RKO (cell line): Measurements from ENCODE around the gene PRKN.
"Not testable (repeated sequence)": the region's sequence is repeated elsewhere in the genome, so short reads cannot be mapped to it uniquely, and the experiment has no call there.

Experiments used
- DNase-seq: peaks from one replicate; pipeline ENCODE4 v3.0.0-alpha.2; 2016; ENCODE audit warnings: low spot score

Gene PRKN

DNA sequence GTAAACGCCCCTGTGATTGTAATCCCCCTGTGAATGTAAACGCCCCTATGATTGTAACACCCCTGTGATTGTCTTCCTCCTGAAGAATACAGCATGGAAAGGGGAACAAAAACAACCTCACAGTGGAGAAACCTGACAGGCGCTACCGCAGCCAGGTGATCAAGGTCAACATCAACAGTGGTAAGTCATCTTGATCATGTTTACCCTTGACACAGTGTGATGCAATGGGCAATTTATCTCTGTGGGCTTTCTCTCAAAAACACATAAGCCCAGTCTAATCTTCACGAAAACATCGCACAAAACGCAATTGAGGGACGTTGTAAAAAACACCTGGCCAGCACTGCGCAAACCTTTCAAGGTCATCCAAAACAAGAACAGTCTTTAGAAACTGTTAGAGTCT lies 277.2 kb downstream of the PRKN start:
- no peak for DNase-seq

DNA sequence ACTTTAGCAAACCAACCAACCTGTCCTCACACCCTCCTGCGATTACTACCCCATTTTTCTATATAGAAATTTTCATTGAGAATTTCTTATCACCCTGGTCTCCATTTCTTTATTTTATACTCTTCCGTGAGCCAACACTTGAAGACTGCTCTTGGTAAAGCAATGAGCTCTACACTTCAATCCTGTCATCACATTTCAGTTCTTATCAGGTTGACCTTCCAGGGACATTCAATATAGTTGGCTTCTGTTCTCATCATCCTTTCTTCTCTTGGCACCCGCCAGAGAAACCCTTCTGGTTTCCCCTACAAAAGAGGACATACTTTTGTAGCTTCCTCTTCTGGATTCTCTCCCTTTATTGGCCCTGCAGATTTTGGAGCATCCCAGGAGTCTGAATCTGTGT lies 279.3 kb downstream of the PRKN start:
- no peak for DNase-seq

DNA sequence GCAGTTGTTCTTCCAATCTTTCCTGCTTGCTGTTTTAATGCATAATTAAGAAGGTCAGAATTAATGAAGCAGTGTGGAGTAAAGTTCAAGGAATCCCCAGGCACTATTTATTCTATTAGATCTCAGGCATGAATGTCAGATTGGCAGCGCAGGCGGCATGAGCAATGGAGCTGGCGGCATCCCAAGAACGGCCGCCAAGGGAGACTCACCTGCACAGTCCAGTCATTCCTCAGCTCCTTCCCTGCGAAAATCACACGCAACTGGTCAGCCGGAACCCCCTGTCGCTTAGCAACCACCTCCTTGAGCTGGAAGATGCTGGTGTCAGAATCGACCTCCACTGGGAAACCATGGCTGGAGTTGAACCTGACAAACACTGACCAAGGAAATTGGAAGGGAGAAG lies 284.5 kb downstream of the PRKN start:
- DNase-seq = no peak

DNA sequence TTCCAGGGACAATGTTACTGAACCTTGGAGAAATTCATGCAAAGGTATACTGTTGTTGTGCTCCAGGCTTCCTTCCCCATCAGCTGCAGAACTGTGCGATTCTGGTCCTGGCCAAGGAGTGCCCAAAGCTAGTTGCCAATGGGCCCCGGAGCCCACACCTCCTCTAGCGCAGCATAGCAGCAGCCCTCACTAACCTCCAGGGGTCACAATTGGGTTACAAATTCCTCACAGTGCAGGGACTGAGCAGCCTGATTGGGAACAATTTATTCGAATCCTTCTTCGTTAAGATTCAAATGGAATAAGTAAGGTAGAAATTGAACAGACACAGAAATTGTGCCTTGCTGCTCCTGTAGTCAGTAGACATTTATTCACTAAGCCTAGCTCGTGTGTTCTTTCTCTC lies 284.9 kb downstream of the PRKN start:
- DNase-seq = no peak

DNA sequence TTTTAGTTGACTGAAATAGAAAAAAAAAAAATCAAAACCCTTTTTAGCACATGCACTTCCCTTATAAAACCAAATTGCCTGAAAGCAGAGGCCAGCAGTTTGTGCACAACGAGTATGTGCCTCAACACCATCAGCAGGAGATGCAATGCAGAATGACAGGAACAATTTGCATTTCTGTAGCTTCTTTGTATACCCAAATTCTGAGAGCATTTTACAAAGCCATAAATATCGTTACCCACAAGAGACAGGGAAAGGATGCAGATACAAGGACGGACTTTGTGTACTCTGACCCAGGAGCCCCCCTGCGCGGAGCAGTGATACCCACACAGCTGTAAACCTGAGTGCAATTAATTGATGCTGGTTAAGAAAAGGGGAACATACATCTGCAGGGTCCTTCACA lies 285.6 kb downstream of the PRKN start:
- no peak for DNase-seq

DNA sequence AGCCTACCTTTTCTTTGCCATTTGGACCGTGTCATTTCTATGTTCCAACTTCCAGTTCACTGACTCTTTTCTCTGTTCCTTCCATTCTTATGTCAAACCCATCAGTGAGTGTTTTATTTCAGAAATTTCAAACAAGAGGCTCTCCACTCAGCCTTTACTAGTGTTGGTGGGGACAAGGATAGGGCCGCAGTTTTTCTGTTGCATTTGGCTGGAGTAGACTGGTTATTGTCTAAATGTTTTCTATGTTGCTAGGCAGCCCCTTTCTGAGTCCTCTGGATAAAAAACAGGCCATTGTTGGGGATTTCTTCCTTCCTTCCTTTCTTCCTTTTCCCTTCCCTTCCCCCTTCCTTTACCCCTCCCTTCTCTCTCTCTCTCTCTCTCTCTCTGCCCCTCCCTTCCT lies 288.6 kb downstream of the PRKN start:
- DNase-seq = no peak

DNA sequence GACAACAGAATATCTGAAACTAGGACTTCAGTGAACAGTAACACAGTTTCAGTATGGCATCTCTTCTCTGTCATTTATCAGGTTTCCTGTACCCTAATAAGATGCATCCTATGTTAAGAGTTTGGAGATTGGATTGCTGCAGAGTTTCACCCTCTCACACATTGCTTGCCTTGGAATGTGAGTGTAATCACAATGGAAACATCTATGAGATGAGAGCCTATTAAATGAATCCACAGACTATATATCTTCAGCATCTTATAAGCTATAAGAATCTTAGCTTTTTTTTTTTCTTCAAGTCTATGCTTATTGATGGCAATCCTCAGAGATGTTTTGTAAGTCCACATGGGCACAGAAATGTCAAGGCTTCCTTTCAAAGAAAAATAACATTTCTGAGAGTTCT lies 292.5 kb downstream of the PRKN start:
- no peak for DNase-seq

DNA sequence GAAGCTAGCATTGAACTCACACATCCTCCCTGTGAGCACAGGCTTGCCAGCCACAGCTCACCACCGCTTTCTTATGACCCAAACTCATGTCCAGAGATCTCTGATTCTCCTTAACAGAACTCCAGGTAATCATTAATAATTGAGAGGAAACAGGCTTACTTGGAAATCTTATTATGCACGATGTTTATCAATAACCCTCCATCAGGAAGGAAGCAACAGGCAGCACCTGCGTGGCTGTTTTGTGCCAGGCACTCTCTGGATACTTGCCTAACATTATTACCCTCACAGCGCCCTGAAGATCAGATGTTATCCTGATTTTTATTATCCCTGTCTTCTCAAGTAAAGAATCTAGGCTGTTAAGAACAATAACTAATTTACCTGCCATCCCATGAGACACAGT lies 306.6 kb downstream of the PRKN start:
- DNase-seq = no peak

DNA sequence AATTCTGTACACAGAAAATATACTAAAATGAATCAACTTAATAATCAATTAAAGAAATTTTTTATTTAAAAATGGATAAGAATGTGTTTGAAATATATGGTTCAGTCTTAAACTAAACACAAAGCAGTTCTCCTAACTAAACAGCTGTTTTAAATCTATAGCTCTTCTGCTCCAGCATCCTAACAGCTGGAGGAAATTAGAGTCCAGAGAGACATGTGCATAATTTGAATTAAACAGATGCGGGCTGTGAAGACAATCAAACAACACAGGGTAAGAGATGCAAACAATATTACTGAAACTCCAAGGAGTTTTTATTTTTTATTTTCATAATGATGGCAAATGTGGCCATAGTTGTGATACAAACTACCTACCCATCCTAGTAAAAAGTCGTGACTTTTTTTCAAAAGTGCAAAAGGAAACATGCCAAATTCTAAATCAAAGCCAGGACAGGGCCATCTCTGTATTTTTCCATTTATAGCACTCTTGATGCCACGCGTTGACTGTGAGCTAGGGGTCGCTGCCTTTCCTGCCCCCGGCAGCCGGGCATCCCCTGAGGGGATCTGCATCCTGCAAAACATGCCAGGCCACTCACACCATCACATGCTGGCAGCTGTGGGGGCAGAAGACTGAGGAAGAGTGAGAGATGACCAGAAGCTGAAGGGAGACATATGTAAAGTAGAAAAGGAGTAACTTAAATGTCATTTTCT lies 310.6 kb downstream of the PRKN start:
- DNase-seq = no peak

DNA sequence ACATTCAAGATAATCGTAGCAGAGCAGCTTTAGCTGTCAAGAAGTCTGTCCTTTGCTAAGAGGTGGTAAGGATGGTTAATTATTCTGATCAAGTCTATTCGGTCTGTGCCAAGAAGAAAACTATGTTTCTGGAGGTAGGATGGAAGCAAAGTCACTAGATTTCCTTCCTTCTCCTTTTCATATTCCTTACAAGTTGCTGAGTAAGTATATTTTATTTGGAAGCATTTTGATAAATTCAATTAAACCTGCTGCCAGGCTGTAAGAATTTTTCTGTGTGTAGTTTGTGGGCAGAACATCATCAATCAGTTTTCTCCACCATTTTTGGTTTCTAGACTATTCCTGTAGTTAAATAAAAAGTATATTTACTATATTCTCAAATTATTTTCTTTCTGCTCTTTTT lies 311.3 kb downstream of the PRKN start:
- no peak for DNase-seq

DNA sequence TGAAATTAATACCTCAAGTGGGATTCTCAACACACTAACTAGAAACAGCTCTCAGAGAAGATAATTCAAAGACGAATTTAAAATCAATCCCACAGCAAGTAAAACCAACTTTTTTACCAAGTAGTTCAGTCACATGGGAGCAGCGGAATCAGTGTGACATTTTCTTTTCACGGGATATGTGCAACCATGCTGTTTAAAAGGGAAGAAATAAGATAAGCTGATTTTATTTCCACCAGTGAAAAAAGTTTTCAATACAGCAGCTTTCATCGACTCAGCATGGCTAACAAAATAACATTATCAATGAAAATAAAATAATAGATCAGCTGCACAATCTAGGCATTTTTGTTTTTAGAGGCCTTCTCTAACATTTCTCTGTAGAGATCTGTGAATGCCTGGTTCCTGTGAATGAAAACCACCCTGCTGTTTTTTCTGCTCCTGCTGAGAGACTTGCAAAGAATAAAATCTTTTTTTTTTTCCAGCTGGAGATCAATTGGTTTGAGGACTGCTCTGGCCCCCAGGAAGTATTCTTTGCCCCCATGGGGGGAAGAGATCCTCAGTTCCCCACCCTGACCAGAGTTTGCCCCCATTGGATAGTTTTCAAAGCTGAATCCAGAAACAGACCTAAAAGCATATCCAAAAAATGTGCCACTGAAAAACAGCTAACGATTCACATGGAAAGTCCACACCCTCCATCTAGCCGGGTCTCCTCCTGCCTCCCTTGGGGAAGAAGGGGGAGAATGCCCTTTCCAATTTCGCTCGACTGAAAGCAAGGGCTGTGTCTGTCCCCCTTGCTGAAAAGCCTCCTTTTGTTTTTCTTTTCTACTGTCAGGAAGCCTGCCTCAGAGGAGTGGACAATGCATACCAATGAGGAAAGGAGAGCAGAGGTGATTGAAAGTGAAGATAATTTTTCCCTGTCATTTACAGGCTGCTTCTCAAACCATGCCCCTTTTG lies 317.6 kb downstream of the PRKN start:
- no peak for DNase-seq

DNA sequence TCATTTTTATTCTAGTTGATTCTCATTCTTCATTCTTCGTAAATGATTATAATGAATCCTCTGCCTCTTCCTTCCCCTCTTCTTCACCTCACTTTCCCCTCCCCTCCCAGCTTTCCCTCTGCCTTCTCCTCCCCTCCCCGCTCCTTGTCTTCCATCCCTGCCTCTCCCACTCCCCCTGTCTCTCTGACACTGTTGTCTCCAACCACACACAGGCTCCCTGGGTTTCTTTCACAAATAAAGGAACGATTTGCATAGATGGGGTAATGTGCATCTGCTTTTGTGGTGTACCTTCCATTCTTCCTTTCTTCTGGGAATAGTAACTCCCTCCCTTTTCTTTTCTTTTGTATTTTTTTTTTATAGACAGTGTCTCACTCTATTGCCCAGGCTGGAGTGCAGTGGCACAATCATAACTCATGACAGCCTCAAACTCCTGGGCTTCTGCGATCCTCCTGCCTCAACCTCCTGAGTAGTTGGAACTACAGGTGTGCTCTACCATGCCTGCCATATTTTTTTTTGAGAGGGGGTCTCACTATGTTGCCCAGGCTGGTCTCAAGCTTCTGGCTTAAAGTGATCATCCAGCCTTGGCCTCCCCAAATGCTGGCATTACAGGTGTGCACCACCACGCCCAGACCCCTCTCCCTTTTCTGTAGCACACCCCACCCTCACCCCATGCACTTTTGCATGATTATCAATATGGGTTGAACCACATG lies 318.6 kb downstream of the PRKN start:
- DNase-seq = no peak

DNA sequence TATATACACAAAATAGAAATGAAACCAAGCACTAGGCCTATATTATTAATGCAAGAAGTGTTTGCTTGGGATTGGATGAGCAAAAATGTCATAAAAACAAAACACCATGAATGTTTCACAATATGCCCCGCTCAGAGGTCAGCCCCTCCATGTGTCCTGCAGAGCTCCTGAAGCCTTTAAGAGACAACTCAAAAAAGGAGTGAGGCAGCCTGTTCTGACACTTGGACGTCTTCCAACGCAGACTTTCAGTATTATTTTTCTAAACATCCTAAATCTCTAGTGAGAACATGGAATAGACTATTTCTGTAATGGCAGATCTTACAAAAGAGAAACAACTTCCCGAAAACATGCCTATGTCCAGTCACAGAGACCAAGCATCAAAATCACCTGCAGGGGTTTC lies 322.6 kb downstream of the PRKN start:
- no peak for DNase-seq

DNA sequence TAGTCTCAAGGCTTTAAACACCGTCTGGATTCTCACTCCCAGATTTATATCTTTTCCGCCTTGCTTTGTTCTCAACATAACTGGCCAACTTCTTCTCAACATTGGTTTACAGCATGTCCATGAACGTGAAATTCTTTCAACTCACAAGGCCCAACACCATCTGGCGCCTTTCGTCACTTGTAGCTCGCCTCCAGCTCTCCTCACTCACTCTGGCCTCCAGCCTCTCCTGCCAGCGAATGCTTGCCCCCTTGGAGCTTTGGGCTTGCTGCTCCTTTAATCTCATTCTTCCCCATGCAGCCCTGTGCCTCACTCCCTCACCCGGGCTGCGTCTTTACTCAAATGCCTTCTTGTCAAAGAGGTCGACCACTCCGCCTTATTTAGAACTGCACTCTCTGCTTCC lies 324.5 kb downstream of the PRKN start:
- DNase-seq = no peak

DNA sequence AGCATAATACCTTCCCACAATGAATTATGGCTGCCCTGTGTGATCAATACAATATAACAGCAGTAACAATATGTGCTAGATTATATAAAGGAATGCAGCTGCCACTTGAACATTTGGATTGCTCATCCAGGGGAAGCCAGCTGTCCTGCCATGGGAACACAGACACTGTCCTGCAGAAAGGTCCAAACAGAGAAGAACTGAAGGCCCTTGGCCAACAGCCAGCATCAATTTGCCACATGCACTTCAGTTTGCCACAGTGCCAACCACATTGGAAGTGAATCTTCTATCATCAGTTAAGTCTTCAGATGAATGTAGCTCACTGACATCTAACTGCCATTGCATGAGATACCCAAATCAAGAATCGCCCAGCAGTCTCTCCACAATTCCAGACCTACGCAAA lies 332.4 kb downstream of the PRKN start:
- no peak for DNase-seq

DNA sequence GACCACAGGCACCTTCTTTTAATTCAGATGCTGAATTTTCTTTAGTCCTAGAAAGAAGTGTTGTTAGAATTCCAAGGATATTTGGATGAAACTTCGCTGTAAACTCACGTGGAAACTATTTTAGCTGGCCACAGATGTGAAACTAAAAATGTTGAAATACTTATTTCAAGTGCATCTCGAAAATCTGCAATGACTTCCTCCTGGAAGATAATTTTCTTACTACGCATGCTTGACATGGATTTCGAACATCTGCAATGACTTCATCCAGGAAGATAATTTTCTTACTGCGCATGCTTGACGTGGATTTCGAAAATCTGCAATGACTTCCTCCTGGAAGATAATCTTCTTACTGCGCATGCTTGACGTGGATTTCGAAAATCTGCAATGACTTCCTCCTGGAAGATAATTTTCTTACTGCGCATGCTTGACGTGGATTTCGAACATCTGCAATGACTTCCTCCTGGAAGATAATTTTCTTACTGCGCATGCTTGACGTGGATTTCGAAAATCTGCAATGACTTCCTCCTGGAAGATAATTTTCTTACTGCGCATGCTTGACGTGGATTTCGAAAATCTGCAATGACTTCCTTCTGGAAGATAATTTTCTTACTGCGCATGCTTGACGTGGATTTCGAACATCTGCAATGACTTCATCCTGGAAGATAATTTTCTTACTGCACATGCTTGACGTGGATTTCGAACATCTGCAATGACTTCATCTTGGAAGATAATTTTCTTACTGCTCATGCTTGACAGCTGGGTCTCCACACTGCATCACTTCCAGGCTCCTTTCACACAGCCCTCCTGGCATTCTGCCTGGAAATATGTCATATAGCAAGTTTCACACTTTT lies 336.4 kb downstream of the PRKN start:
- not testable (repeated sequence) for DNase-seq

DNA sequence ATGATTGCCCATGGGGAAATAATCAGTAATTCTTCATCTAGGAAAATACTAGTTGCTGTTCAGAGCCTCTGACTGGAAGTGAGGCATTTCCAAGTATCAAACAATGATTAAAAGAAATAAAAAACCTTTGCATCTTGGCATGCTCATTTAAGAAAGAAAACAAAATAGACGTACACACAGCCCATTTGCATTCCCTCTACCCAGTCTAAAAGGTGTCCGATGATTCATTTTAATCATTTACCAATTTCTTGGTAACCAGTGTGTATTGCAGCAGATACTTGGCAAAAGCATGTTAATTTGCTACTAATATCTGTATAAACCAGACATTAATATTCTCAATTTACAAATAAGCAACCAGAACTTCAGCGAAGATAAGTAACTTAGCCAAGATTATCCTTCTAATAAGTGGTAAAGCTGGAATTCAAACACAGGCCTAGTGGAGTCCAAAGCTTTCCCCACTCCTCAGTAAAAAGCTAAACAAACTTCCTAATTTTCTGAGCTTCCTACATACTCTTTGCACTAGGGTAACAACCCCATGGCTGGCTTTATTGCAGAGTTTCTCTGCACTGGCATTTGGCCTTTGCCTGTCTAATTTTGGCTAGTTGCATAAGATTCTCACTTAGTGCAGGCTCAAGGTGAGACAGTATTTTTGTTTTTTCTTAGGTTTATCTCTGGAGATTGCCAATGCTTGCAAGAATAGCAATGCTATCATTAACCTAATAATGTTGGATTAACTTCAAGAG lies 338.1 kb downstream of the PRKN start:
- DNase-seq = no peak

DNA sequence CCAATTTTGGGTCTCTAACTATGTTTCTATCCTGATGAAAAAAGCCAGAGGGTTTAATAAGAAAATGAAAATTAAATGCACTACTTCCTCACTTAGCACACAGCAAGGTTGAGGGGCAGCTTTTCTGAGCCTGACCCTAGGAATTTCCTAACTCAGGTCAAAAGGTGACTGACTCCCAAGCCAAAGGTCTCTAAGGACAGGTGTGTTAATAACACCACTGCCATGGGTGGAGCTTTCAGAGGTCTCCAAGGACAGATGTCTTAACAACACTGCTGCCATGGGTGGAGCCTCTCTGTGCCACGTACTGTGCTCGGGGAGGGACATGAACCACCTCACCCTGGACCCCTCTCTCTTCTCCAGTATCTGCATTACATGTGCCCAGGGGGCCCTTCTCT lies 339.2 kb downstream of the PRKN start:
- DNase-seq = no peak

DNA sequence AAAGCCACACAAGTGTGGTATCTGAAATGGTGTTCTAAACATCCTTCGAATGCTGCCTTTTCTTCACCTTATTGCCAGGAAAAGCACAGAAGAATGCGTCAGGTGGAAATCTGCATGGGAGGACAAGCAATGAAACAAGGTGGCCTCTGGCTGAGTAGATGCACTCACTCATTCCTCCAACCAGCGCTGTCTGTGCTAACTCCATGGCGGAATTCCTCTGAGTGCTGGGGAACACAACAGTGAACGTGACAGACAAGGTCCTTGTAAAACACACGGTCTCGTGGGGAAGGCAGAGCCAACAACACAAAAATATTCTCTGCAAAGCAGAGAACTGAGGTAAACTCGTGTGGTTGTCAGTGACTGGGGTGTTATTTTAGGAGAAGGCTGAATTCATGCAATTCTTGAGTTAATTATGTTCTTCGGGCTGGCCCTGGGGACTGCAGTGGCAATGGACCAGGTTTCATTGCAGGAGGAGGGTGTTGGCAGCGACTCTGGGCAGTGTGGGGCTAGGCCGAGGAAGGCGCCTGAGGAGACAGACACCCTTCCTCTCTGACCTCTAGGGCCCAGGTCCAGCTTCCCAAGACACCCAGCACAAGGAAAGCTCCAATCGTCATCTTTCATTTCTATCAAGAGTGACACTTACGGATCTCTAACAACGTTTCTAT lies 339.7 kb downstream of the PRKN start:
- no peak for DNase-seq

DNA sequence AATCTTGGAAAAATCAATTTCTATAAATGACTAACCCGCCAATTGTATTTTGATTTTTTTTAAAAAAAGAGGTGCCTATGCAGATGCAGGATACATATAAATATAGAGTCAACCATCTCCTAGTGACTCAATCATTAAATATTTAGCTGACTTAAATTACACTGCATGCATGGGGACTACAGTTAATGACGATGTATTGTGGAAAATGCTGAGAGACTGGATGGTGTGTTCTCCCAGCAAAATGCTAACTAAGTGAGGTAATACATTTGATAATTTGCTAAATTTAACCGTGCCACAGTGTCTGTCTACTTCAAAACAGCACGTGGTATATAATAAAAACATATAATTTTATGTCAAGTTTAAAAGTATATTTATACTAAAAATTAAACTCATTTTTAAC lies 341.6 kb downstream of the PRKN start:
- no peak for DNase-seq
